Upper lobe of right lung (tissue), 1 donor: ENCODE results near the gene ZNF212. TPM values are rescaled to one million over a fixed set of nuclear protein-coding genes. Genes with fewer than 3 reads are reported as not detected.

ENCODE experiments used
- ATAC-seq: fragments of 200-7000 bp; cut with Tn5 transposase; one replicate; pipeline ENCODE4 v1.9.1; 2020; ENCODE audit warnings: mild to moderate bottlenecking, moderate library complexity
- DNase-seq: peaks from one replicate; pipeline ENCODE4 v3.0.0-alpha.2; 2020
- H3K27ac ChIP-seq: fragments of 200-600 bp; one replicate; pipeline ENCODE4 v1.8.0; 2022
- H3K27me3 ChIP-seq: fragments of 200-600 bp; one replicate; pipeline ENCODE4 v1.8.0; 2022; ENCODE audit warnings: mild to moderate bottlenecking
- H3K36me3 ChIP-seq: fragments of 200-600 bp; one replicate; pipeline ENCODE4 v1.8.0; 2022
- H3K4me1 ChIP-seq: fragments of 200-600 bp; one replicate; pipeline ENCODE4 v1.8.0; 2022
- H3K4me3 ChIP-seq: fragments of 200-600 bp; one replicate; pipeline ENCODE4 v1.8.0; 2022; ENCODE audit warnings: mild to moderate bottlenecking
- H3K9me3 ChIP-seq: fragments of 200-600 bp; one replicate; pipeline ENCODE4 v1.8.0; 2022
- CTCF ChIP-seq: fragments of 200-600 bp; IDR thresholded peaks from one replicate; pipeline ENCODE4 v1.8.0; 2022; ENCODE audit warnings: antibody characterized with exemption
- intact Hi-C: fragments of 100-400 bp; cut with DNase I; formaldehyde crosslinking; loops from one replicate; pipeline ENCODE4 v1.11.0; 2022
- total RNA-seq: library from RNA; stranded (reverse); fragmentation: NEBNext Ultra II Directional; extraction: Animal tissue kit (Norgen Biotek cat#: 25700); gene quantifications from one replicate; pipeline ENCODE4 v1.2.1, GENCODE V29; 2021
- donor health status: DM: no; HTN: yes; CAD: no; lungs with severe emphysema.

Gene ZNF212
- total RNA-seq, 1 donor from 2014 or later = 10.2 TPM

- Histone ChIP-seq H3K36me3 (peaks cover 94% of the 10 kb centered on the region), H3K4me3 (no peak overlapping the region), H3K4me1 (no peaks in the 10 kb centered on the region), H3K27me3 (no peaks in the 10 kb centered on the region), H3K27ac (no peak overlapping the region), H3K9me3 (no peaks in the 10 kb centered on the region)
- DNase-seq (no peak), ATAC-seq (no peak)
- no peak for TF ChIP-seq CTCF
- intact Hi-C loops = no loop called here
Observed at GRCh38 chr7:149216402-149216801, 23.0 kb upstream of the ZNF212 start.

- intact Hi-C loops = no loop called here
- Histone ChIP-seq H3K4me3 (no peak overlapping the region), H3K9me3 (no peaks in the 10 kb centered on the region), H3K36me3 (peaks cover 95% of the 10 kb centered on the region), H3K27ac (no peak overlapping the region), H3K27me3 (no peaks in the 10 kb centered on the region), H3K4me1 (no peaks in the 10 kb centered on the region)
- TF ChIP-seq CTCF = no peak
- no peak for ATAC-seq
- no peak for DNase-seq
Observed at GRCh38 chr7:149217570-149217969, 21.9 kb upstream of the ZNF212 start.

GRCh38 chr7:149218469-149219420 lies 20.7 kb upstream of the ZNF212 start:
- Histone ChIP-seq H3K9me3 (no peaks in the 10 kb centered on the region), H3K27ac (no peak overlapping the region), H3K27me3 (no peaks in the 10 kb centered on the region), H3K36me3 (peaks cover 85% of the 10 kb centered on the region), H3K4me3 (no peak overlapping the region), H3K4me1 (no peaks in the 10 kb centered on the region)
- no peak for ATAC-seq
- no peak for TF ChIP-seq CTCF
- no peak for DNase-seq
- intact Hi-C loops = no loop called here

- Histone ChIP-seq H3K27me3 (no peaks in the 10 kb centered on the region), H3K4me3 (no peak overlapping the region), H3K4me1 (no peaks in the 10 kb centered on the region), H3K27ac (no peak overlapping the region), H3K36me3 (peaks cover 82% of the 10 kb centered on the region), H3K9me3 (no peaks in the 10 kb centered on the region)
- intact Hi-C loops = no loop called here
- ATAC-seq (no peak), DNase-seq (no peak)
- TF ChIP-seq CTCF = no peak
Observed at GRCh38 chr7:149220534-149220933, 18.9 kb upstream of the ZNF212 start.

GRCh38 chr7:149223176-149223575 lies 16.3 kb upstream of the ZNF212 start:
- H3K9me3 ChIP-seq = no peaks in the 10 kb centered on the region
- DNase-seq (no peak), ATAC-seq (no peak)
- no peak overlapping the region for H3K4me3 ChIP-seq
- H3K27me3 ChIP-seq = no peaks in the 10 kb centered on the region
- no peaks in the 10 kb centered on the region for H3K4me1 ChIP-seq
- intact Hi-C loops = no loop called here
- TF ChIP-seq CTCF = no peak
- H3K27ac ChIP-seq = no peak overlapping the region
- H3K36me3 ChIP-seq = peaks cover 58% of the 10 kb centered on the region
